BJ (cell line): Measurements from ENCODE around the gene ZNF697. TPM values are rescaled to one million over a fixed set of nuclear protein-coding genes. Genes with fewer than 3 reads are reported as not detected.

Experiments
- CTCF ChIA-PET: fragments of 350-600 bp; formaldehyde crosslinking; extraction: SDS; loops from one replicate; lab custom pipeline; 2021; ENCODE audit warnings: antibody characterized with exemption, inconsistent platforms; lab: Yijun Ruan, JAX
- POLR2A ChIA-PET: fragments of 300-600 bp; sonication (Branson Sonifier 250); formaldehyde crosslinking; extraction: SDS; loops from one replicate; lab custom pipeline; 2021; ENCODE audit warnings: antibody characterized with exemption; lab: Charles Lee
- DNase-seq: peaks from one replicate; pipeline ENCODE4 v3.0.0-alpha.2; 2011; ENCODE audit warnings: low read depth
- H3K27me3 ChIP-seq: 2 replicates; pipeline ENCODE4 v1.6.0; 2011; ENCODE audit warnings: low read length; ENCODE audit not compliant: control insufficient read depth, insufficient read depth
- H3K36me3 ChIP-seq: 2 replicates; pipeline ENCODE4 v1.5.1; 2011; ENCODE audit warnings: low read length; ENCODE audit not compliant: control insufficient read depth, insufficient read depth
- H3K4me3 ChIP-seq: 2 replicates; pipeline ENCODE4 v1.5.1; 2011; ENCODE audit warnings: low read depth, mild to moderate bottlenecking, control low read depth, low read length
- polyA plus RNA-seq: library from polyadenylated mRNA; depleted of rRNA; stranded (reverse); fragments of >200 nt; gene quantifications from 2 replicates; pipeline ENCODE4 v1.2.3, GENCODE V29; 2011
- TF ChIP-seq, protein P1 (sequence below): IDR thresholded peaks from 2 replicates; pipeline ENCODE4 v1.5.1; 2011; ENCODE audit warnings: low read depth, mild to moderate bottlenecking, control low read depth, inconsistent platforms, low read length, moderate library complexity; ENCODE audit not compliant: insufficient read depth

The ZNF697 gene
- polyA plus RNA-seq, 1 experiment, result 3.2 TPM

DNA sequence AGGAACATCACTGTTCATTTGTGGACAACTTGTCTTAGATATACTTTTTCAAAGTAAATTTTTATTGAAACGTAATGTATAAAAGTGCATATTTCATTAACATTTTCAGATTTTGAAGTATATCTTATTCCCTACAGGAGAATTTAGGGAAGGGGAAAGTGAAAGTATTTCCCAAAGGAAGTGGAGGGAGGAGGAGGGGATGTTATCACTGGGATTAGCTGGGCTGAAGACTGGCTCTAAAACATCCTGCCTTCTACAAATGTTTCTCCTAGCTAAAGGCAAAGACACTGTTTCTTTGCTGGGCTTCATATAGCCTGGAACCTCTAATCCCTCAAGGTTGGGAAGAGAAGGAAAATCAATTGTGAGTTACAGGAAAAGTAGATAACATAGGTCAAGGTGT, 7.1 kb upstream of the ZNF697 start:
- Histone ChIP-seq H3K36me3 (no peaks in the 10 kb centered on the region), H3K4me3 (no peak overlapping the region), H3K27me3 (no peaks in the 10 kb centered on the region)
- DNase-seq, result no peak
- TF ChIP-seq, protein P1, sequence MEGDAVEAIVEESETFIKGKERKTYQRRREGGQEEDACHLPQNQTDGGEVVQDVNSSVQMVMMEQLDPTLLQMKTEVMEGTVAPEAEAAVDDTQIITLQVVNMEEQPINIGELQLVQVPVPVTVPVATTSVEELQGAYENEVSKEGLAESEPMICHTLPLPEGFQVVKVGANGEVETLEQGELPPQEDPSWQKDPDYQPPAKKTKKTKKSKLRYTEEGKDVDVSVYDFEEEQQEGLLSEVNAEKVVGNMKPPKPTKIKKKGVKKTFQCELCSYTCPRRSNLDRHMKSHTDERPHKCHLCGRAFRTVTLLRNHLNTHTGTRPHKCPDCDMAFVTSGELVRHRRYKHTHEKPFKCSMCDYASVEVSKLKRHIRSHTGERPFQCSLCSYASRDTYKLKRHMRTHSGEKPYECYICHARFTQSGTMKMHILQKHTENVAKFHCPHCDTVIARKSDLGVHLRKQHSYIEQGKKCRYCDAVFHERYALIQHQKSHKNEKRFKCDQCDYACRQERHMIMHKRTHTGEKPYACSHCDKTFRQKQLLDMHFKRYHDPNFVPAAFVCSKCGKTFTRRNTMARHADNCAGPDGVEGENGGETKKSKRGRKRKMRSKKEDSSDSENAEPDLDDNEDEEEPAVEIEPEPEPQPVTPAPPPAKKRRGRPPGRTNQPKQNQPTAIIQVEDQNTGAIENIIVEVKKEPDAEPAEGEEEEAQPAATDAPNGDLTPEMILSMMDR, result no peak
- CTCF ChIA-PET, result interaction anchor here (0.7 to 4.3 kb wide), 8 partner anchors 9 to 43 kb away, joined by 3 to 25 read pairs (median 6); no protein-coding TSS in a partner anchor
- POLR2A ChIA-PET, result no interaction called here

DNA sequence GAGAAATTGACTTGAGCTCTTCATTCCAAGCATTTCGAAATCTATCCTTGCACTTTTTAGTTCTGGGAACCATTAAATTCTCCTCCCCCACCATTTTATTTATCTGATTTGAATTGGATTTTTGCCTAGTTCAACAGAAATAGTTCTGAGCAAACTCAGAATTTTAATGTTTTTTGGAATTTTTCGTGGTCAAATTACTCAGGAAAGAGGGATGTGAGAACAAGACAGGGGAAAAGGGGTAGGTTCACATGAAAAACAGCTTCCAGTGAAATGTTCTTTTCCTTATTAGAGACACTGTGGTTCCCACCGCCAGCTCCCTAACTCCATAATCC, 5.7 kb upstream of the ZNF697 start:
- no peaks in the 10 kb centered on the region for H3K36me3 ChIP-seq
- peak; percentile 74 for DNase-seq
- TF ChIP-seq, protein P1, result no peak
- no peak overlapping the region for H3K4me3 ChIP-seq
- ChIA-PET POLR2A (interaction anchor here (0.7 kb wide), 2 partner anchors 24 to 58 kb away, joined by 5 to 6 read pairs; partner anchors contain the start of gene PHGDH), CTCF (interaction anchor here (1.2 to 4.3 kb wide), 9 partner anchors 8 to 42 kb away, joined by 3 to 25 read pairs (median 7); no protein-coding TSS in a partner anchor)
- no peaks in the 10 kb centered on the region for H3K27me3 ChIP-seq

DNA sequence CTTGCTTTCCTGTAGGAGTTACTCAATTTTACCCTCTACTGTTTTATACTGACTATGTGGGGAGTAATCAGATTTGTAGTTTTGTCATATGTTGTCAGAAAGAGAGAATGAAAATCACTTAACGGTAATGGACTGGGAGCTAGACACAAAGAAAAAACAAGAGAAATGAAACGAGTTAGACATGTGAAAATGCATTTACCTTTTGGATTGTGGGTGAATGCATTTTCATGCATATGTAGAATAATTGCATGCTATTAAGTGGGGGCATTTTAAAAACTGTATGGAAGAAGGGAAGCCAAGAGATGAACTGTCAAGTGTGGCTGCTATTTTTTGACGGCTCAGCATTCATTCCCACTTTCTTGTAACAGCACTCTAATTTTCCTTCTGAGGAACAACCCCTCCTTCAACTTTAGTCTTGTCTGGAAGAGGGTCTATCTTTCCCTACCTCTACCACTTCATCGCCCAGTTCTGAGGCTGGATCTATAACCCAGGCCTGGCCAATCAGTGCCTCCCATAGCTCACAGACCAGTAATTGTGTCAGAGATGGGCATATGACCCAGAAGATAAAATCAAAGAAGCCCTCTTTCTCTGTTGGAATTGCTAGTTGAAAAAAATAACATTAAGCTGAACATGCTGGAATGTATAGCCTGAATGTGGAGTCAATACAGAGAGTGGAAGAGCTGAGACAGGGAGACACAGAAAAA, 5.2 kb upstream of the ZNF697 start:
- ChIA-PET POLR2A (interaction anchor here (0.7 kb wide), 2 partner anchors 23 to 59 kb away, joined by 5 to 6 read pairs; partner anchors contain the start of gene PHGDH), CTCF (interaction anchor here (1.6 to 4.3 kb wide), 7 partner anchors 9 to 42 kb away, joined by 5 to 25 read pairs (median 7); no protein-coding TSS in a partner anchor)
- Histone ChIP-seq H3K4me3 (no peak overlapping the region), H3K27me3 (no peaks in the 10 kb centered on the region), H3K36me3 (no peaks in the 10 kb centered on the region)
- no peak for DNase-seq
- TF ChIP-seq, protein P1, result no peak

DNA sequence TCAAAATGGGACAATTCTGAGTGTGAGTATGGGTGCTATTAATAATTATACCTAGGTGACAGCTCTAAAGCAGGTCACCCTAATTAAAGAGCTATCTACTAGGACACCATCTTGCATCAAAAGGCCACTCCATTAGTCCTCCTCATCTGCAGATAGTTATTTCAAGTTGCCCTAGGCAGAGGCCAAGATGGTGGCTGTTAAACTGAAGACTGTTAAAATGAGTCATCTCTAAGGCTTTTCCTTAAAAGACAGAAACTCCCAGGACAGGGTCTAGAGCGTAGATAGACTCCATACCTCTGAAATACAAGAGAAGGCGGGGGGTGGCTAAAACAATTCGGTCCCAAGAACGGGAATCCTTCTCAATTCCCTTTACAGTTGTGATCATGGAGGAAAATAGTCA, 4.5 kb upstream of the ZNF697 start:
- TF ChIP-seq, protein P1, result no peak
- no peak for DNase-seq
- Histone ChIP-seq H3K27me3 (no peaks in the 10 kb centered on the region), H3K4me3 (no peak overlapping the region), H3K36me3 (no peaks in the 10 kb centered on the region)
- ChIA-PET POLR2A (no interaction called here), CTCF (interaction anchor here (1.6 to 4.3 kb wide), 7 partner anchors 9 to 41 kb away, joined by 5 to 25 read pairs (median 7); no protein-coding TSS in a partner anchor)

DNA sequence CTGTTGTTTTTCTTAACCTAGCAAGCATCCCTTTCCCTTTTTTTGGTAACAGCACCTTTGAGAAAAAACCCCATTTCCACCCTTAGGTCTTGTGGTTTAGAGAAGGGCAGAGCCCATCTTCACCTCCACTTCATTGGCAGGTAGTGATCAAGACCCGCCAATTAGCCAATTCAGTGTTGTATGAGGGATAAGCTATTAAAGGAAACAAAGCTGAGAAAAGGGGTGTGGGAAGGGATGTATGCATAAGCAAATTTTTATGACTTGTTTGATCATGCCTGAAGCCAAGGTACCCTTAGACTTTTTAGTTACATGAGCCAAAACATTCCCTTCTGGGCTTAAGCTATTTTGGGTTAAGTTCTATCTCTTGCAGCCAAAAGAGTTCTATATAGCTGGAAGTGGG, 3.6 kb upstream of the ZNF697 start:
- Histone ChIP-seq H3K36me3 (no peaks in the 10 kb centered on the region), H3K27me3 (no peaks in the 10 kb centered on the region), H3K4me3 (no peak overlapping the region)
- ChIA-PET CTCF (interaction anchor here (0.6 to 3.0 kb wide), 4 partner anchors 10 to 40 kb away, joined by 3 to 13 read pairs (median 4); no protein-coding TSS in a partner anchor), POLR2A (no interaction called here)
- TF ChIP-seq, protein P1, result no peak
- DNase-seq, result no peak
